Motor neuron (in vitro differentiated cells): ENCODE data around the gene PRR7. TPM values are rescaled to one million over a fixed set of nuclear protein-coding genes. Genes with fewer than 3 reads are reported as not detected.

ENCODE experiments used
- ATAC-seq, 8 experiments: fragments of 200-7000 bp; cut with Tn5 transposase; replicated peaks in 6 of 8; 2 replicates each; pipeline ENCODE4 v1.8.0; 2021; ENCODE audit warnings: mild to moderate bottlenecking in 8 of 8, moderate library complexity in 8 of 8
- H3K27ac ChIP-seq, 2 donors: fragments of 250-450 bp; sonication (Bioruptor Pico); 2 replicates each; pipeline ENCODE4 v1.9.0; 2021; ENCODE audit warnings: antibody characterized with exemption in 2 of 2, mild to moderate bottlenecking in 2 of 2, moderate library complexity in 1 of 2
- H3K4me1 ChIP-seq, 2 donors: fragments of 250-450 bp; sonication (Bioruptor Pico); replicated peaks in 1 of 2; 2 replicates each; pipeline ENCODE4 v1.6.1; 2021; ENCODE audit warnings: antibody characterized with exemption in 2 of 2, mild to moderate bottlenecking in 2 of 2, moderate library complexity in 1 of 2
- H3K4me3 ChIP-seq, 5 donors: fragments of 250-450 bp; sonication (Bioruptor Pico); 2 replicates each; pipeline ENCODE4 v1.9.0; 2021; ENCODE audit warnings: antibody characterized with exemption in 5 of 5, mild to moderate bottlenecking in 5 of 5, moderate library complexity in 4 of 5
- WGBS, 10 experiments: fragments of 450-650 bp; shearing (Covaris generic); methylation state at CpG; one replicate each; pipeline ENCODE4 v1.0.0; 2022; 5-methylcytosine and 5-hydroxymethylcytosine counted together
- in situ Hi-C, 9 experiments: fragments of 400-800 bp; cut with MboI; loops; one replicate each; pipeline ENCODE4 v1.15.0; 2021; ENCODE audit warnings: low sequenced_read_pairs in 9 of 9, low pct_unique_long_range_greater_than_20kb in 2 of 9; ENCODE audit not compliant: unreplicated experiment in 9 of 9
- total RNA-seq, 8 experiments: library from RNA; unstranded; fragments of 300-600 nt; gene quantifications; 2 replicates each; pipeline versions ENCODE4 v1.2.3 to v1.2.4, GENCODE V29; 2022

The PRR7 gene
- total RNA-seq, 8 experiments from 2014 or later: 2.0 to 8.1 (median 3.8) TPM

- no peak overlapping the region for H3K4me3 ChIP-seq
- 79 to 100% (median 89%) methylated on average over 1 to 5 of the region's 8 CpGs; no CpG with 5 or more reads in 5 of the 10 experiments for WGBS, 10 experiments
- peaks cover 0 to 2% of the 10 kb centered on the region in 2 donors for H3K4me1 ChIP-seq
- no peak overlapping the region for H3K27ac ChIP-seq
- peak in 2 of 8 experiments; percentile 17 to 31 for ATAC-seq
- in situ Hi-C loops: no loop called here
Observed at GRCh38 chr5:177434437-177434836, 12.2 kb upstream of the PRR7 start.

- no peaks in the 10 kb centered on the region for H3K4me1 ChIP-seq
- 75 to 100% (median 93%) methylated on average over 1 to 11 of the region's 20 CpGs; no CpG with 5 or more reads in 3 of the 10 experiments for WGBS, 10 experiments
- H3K4me3 ChIP-seq: no peak overlapping the region
- H3K27ac ChIP-seq: no peak overlapping the region
- no peak for ATAC-seq
- in situ Hi-C loops: no loop called here
Observed at GRCh38 chr5:177434942-177435738, 11.5 kb upstream of the PRR7 start.

DNA sequence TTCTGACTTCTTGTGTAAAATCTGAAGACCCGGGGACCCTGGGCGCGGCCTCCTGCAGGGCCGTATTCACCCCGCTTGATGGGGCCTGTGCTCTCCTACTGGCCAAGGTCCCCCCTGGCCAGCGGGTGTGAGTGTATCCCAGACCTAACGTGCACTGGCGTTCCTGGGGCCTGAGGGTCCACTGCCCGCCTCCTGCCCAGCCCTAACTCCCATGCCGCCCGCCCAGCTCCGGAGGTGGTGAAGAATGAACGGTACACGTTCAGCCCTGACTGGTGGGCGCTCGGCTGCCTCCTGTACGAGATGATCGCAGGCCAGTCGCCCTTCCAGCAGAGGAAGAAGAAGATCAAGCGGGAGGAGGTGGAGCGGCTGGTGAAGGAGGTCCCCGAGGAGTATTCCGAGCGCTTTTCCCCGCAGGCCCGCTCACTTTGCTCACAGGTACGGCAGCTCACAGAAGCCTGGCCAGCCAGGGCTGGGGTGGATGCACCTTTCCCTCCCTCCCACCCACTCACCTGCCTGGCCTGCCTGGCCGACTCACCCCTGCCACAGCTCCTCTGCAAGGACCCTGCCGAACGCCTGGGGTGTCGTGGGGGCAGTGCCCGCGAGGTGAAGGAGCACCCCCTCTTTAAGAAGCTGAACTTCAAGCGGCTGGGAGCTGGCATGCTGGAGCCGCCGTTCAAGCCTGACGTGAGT is 10.6 kb upstream of the PRR7 start:
- H3K27ac ChIP-seq: no peak overlapping the region
- no peak for ATAC-seq
- H3K4me1 ChIP-seq: no peaks in the 10 kb centered on the region
- 73 to 100% (median 100%) methylated on average over 1 to 11 of the region's 37 CpGs; no CpG with 5 or more reads in 3 of the 10 experiments for WGBS, 10 experiments
- H3K4me3 ChIP-seq: no peak overlapping the region
- in situ Hi-C loops: no loop called here

DNA sequence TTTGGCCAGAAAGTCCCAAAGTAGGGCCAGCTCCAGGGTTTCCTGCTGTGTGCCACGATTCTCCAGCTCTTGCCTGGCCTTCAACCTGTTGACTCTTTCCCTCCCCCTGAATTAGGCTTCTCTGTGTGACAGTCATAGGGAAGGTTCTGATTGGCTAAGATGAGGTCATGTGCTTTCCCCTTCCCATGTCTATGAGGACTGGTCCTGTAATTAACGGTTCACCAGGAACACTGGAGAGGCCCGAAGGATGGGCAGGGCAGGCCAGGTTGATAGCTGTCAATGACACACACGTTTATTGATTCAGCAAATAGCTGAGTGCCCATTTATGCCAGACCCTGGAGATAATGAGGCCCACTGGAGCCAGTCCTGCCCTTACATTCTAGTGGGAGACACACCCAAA is 9.0 kb upstream of the PRR7 start:
- 60% methylated on average over 1 of the region's 4 CpGs; no CpG with 5 or more reads in 9 of the 10 experiments for WGBS, 10 experiments

DNA sequence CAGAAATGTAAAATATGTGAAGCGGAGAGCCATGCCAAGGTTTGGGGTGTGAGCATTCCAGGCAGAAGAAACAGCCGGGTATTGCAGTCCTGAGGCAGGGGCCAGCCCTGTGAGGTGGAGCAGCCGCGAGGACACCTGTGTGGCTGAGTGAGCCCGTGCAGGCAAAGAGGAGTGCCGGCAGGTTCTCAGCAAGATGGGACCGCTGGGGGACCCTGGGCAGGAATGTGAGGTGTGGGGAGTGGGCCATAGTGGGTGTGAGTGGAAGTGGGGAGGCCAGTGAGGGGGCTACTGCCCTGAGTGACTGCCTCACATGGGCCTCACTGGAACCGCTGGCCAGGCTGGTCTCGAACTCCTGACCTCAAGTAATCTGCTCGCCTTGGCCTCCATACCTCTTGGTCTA is 8.1 kb upstream of the PRR7 start:
- WGBS, 10 experiments: 87 to 100% (median 100%) methylated on average over 1 to 7 of the region's 10 CpGs; no CpG with 5 or more reads in 3 of the 10 experiments
- Histone ChIP-seq H3K27ac (no peak overlapping the region), H3K4me1 (no peaks in the 10 kb centered on the region), H3K4me3 (no peak overlapping the region)
- in situ Hi-C loops: no loop called here
- ATAC-seq: no peak

More for the DNA sequence above, 9.0 kb upstream of the PRR7 start:
- no peak overlapping the region for H3K27ac ChIP-seq
- H3K4me1 ChIP-seq: no peaks in the 10 kb centered on the region
- in situ Hi-C loops: no loop called here
- H3K4me3 ChIP-seq: no peak overlapping the region
- no peak for ATAC-seq

GRCh38 chr5:177439518-177440053 is 7.0 kb upstream of the PRR7 start:
- Histone ChIP-seq H3K4me3 (no peak overlapping the region), H3K4me1 (peaks cover 0 to 4% of the 10 kb centered on the region in 2 donors), H3K27ac (no peak overlapping the region)
- no peak for ATAC-seq
- in situ Hi-C loops: no loop called here
- 80 to 100% (median 99%) methylated on average over 2 to 4 of the region's 4 CpGs; no CpG with 5 or more reads in 2 of the 10 experiments for WGBS, 10 experiments

DNA sequence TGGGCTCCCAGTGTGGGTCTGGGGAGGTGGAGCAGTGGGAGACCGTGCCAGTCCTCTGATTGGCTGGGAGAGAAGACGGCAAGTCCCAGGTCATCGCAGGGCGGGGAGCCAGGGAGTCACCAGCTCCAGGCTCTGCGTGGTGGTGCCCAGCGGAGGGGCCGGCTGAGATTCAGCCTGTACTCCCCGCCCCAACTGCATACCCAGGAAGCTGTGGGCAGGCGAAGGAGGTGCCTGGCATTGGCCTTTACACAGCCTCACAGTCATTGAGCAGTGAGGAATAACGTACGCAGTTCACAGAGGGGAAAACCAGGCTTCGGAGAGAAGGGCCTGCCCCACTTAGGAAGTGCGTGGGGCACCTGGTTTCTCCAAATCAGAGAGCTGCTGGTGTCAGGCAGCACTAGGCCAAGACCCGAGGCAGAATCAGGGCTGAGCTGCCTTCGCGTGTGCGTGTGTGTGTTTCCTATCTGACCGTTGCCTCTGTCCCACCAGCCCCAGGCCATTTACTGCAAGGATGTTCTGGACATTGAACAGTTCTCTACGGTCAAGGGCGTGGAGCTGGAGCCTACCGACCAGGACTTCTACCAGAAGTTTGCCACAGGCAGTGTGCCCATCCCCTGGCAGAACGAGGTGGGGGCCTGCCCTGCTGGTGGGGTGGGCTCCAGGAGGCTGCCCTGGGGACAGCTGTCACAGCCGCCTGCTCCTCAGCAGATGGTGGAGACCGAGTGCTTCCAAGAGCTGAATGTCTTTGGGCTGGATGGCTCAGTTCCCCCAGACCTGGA is 6.2 kb upstream of the PRR7 start:
- 20 to 100% (median 92%) methylated on average over 1 to 14 of the region's 24 CpGs; no CpG with 5 or more reads in 4 of the 10 experiments for WGBS, 10 experiments
- Histone ChIP-seq H3K4me1 (peaks cover 1 to 11% of the 10 kb centered on the region in 2 donors), H3K27ac (no peak overlapping the region), H3K4me3 (no peak overlapping the region)
- in situ Hi-C loops: no loop called here
- no peak for ATAC-seq

DNA sequence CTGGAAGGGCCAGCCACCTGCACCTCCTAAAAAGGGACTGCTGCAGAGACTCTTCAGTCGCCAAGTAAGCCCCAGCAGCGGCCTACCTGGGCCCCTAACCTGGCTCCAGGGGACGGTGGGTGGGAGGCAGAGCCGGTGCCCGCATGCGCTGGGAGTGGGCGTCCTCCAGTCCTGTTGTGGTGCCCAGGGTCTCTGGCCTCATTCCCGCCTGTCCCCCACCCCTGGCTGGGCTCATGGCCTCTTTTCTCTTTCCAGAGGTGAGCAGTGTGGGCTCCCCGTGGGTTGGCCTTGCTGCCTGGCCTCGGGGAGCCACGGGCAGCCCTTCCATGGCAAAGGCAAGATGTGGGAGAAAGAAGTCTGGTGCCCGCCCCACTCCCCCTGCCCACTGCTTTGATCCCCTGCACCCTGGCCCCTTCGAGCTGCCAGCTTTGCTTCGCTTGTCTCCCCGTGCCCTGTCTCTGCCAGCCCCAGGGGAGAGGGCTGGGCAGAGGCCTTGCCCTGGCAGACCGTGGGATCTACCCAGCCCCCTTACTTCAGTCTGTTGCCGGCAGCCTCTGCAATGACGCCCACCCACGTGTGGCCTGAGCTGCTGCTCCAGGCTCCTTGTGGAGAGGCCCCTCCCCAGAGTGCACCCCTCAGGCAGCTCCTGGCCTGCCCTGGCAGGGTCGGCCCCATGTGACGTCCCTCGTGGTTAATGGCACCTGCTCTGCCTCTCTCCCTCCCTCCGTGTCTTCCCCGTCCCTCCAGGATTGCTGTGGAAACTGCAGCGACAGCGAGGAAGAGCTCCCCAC is 5.4 kb upstream of the PRR7 start:
- WGBS, 10 experiments: 80 to 100% methylated on average over 1 to 4 of the region's 26 CpGs; no CpG with 5 or more reads in 8 of the 10 experiments
- Histone ChIP-seq H3K27ac (no peak overlapping the region), H3K4me3 (no peak overlapping the region), H3K4me1 (peaks cover 6 to 15% of the 10 kb centered on the region in 2 donors)
- ATAC-seq: peak in 5 of 8 experiments; percentile 22 to 52 (median 39)
- in situ Hi-C loops: no loop called here

GRCh38 chr5:177442066-177442826 is 4.4 kb upstream of the PRR7 start:
- in situ Hi-C loops: no loop called here
- WGBS, 10 experiments: 60 to 100% (median 90%) methylated on average over 1 to 4 of the region's 20 CpGs; no CpG with 5 or more reads in 7 of the 10 experiments
- no peak for ATAC-seq
- Histone ChIP-seq H3K4me1 (peaks cover 7 to 17% of the 10 kb centered on the region in 2 donors), H3K27ac (no peak overlapping the region), H3K4me3 (no peak overlapping the region)

DNA sequence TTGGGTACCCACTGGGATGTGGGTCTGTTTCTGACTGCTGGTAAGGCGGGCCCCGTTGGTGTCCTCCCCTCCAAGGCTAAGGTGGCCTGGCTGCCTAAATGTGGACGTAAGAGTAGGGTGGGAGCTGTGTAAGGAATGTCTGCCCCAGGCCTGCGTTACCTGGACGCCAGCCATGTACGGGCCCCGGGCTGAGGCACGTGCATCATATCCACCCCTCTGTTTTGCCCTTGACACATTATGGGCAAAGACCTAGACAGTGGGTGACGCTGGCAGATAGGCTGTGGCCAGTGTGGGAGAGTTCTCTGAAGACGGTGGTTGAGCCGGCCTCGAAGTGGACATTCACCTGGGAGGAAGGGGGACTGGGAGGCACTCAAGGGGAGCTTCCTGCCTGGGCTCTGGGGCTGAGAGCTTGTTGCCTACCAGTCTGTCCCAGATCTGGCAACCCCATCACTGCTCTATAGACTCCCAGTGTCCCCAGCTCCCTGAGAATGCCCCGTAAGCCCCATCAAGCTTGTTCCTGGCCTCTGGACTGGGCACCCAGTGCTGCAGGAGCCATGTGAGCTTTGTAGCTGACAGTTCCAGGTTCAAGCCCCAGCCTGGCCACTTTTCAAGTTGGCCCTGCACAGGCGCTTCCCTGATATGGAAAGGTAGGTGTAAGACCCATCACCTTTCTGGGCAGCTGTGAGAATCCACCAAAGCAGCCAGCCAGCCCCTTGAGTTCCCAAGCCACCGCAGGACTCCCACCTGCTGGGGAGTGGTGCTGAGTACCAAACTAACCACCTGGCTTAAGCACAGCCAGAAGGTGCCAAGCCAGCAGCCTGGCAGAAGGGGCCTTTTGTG is 3.2 kb upstream of the PRR7 start:
- no peak overlapping the region for H3K4me3 ChIP-seq
- 100% methylated on average over 1 to 2 of the region's 15 CpGs; no CpG with 5 or more reads in 6 of the 10 experiments for WGBS, 10 experiments
- peaks cover 18 to 28% of the 10 kb centered on the region in 2 donors for H3K4me1 ChIP-seq
- no peak overlapping the region for H3K27ac ChIP-seq
- in situ Hi-C loops: no loop called here
- ATAC-seq: no peak
